DMS 273 treated with DMSO at 0.1 percent for 48 hours (cell line): ENCODE measurements around the gene KLK15.

Experiments used
- DNase-seq: peaks from one replicate; lab custom pipeline; 2025; lab: John Stamatoyannopoulos, UW

KLK15 gene

DNA sequence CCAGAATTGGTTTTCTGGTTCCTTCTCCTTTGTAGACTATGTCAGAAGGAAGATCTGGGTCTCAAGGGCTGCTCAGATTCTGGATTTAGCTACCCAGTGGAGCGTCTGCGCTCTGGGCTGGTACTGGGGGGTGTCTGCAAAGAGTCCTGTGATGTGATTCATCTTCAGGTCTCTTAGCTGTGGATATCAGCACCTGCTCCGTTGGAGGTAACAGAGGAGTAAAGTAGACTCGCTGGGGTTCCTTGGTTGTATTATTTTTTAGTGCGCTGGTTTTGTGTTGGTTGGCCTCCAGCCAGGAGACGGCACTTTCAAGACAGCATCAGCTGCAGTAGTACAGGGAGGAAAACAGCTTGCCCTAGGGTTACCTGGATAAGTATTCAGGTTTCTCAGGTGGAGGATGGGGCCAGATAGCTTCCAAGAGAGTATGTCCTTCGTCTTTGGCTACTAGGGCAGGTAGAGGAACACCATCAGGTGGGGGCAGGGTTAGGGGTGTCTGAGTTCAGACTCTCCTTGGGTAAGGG lies 10.4 kb upstream of the KLK15 start:
- no peak for DNase-seq

- no peak for DNase-seq
These were observed 9.8 kb upstream of the KLK15 start for GRCh38 chr19:50843205-50843604.

DNA sequence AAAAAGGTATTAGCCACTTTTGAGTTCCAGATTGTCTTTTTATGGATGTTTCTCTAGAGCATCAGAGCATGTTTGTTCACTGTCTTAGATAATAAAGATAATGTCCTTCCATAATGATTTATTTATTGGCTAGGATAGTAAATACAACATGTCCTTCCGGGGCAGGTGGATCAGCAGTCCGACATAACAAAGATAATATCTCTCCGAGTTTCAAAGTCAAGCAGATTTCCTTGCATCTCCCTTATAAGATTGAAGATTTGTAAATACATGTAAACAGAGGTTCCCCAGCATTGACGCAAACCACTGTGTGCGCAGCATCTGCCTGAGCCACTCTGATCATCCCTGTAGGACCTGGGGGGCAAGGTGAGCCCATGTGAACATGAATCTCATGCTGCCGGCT lies 8.8 kb upstream of the KLK15 start:
- DNase-seq = no peak

- no peak for DNase-seq
These were observed 6.6 kb upstream of the KLK15 start for GRCh38 chr19:50839712-50840655.

DNA sequence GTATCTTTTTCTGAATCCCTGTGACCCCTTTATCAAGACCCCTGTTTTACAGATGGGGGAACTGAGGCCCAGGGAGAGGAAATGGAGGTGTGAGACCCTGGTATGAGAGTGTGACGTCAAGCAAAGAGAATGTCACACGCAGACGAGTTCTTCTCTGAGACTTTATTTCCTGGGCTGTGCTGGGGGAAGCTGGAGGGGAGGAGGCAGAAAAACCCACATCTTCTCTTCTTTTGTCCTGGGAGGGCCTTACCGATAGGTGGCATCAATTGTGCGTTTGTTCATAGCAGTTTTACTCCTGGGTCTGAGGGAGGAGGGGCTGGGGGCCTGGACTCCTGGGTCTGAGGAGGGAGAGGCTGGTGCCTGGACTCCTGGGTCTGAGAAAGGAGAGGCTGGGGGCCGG lies 4.9 kb upstream of the KLK15 start:
- DNase-seq = no peak

DNA sequence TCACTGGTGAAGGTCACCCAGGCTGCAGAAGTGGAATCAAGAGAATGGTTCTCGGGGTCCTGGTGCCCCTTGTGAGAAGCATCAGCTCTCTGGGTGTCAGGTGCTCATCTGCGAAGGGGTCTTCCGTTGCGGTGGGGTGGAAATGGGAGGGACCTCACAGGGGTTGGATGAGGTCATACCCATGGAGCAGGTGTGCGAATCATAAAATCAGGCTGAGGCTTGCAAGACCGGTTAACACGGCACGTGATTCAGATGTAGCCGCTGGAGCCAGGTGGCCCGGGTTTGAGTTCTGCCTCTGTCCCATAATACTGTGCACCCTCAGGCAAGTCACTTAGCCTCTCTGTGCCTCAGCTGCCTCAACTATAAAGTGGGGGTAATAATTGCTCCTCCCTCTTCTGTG lies 3.9 kb upstream of the KLK15 start:
- DNase-seq = no peak

DNA sequence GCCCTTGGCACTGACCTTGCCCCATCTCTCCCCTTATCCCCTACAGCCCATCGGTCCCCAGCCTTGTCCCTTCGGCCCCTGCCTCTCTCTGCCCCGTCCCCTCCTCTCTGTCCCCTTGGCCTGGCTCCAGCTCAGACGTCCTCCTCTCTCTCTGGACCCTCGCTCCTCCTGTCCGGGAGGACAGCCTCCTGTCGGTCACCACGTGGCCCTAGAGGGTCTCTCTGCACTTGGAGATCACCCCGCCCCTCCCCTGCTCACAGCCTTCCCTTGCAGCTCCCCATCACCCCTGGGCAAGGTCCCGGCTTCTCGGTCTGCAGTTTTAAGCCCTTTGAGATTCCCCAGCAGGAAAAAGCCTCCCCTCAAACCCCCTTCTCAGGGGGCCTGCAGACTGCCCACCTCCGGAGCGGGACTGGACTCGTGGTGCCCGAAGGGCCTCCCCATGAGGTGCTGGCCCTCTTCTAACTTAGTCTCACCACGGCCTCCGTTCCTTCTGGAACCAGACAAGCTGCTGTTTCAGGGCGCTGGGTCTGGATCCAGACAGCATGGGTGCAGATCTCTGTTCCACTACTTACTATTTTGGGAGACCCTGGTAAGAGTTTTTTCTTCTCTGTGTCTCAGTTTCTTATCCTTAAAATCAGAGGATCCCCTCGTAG lies 3.3 kb upstream of the KLK15 start:
- DNase-seq = no peak

GRCh38 chr19:50835785-50836542 lies 2.6 kb upstream of the KLK15 start:
- DNase-seq = no peak

- no peak for DNase-seq
These were observed 1.9 kb upstream of the KLK15 start for GRCh38 chr19:50835103-50835784.

GRCh38 chr19:50833802-50834167 lies 411 bp upstream of the KLK15 start:
- DNase-seq = no peak

DNA sequence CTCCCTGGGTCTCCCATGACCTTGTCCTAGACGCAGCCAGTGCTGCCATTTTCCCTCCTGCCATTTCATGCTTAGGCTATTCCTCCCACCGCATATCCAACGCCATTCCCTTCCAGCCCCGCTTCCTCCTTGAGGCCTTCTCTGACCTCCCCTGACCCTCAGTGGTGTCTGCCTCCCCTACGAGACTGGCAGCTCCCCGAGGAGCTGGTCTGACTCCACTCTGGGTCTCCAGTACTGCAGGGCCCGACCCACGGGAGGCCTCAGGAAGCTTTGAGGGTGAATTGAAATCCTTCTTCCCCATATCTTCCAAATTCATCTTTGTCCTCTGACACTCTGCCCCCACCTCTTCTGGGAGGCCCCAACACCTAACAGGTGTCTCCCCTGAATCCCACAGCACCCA lies 708 bp downstream of the KLK15 start:
- DNase-seq = no peak

DNA sequence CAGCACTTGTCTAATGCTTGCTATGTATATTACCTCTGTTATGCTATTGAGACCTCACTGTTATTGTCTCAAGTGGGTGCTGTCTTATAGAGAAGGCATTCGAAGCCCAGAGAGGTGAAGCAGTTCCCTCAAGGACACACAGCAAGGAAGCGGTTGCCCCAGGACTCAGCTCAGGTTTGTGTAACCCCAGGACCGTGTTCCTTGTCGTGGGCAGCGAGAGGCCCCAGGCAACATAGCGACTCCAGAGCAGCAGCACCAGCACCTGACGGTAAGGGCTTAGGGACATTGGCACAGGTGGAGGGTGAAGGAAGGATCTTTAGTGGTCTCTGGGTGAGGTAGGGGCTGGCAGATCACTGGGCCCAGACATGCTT lies 2.4 kb downstream of the KLK15 start:
- DNase-seq = no peak

DNA sequence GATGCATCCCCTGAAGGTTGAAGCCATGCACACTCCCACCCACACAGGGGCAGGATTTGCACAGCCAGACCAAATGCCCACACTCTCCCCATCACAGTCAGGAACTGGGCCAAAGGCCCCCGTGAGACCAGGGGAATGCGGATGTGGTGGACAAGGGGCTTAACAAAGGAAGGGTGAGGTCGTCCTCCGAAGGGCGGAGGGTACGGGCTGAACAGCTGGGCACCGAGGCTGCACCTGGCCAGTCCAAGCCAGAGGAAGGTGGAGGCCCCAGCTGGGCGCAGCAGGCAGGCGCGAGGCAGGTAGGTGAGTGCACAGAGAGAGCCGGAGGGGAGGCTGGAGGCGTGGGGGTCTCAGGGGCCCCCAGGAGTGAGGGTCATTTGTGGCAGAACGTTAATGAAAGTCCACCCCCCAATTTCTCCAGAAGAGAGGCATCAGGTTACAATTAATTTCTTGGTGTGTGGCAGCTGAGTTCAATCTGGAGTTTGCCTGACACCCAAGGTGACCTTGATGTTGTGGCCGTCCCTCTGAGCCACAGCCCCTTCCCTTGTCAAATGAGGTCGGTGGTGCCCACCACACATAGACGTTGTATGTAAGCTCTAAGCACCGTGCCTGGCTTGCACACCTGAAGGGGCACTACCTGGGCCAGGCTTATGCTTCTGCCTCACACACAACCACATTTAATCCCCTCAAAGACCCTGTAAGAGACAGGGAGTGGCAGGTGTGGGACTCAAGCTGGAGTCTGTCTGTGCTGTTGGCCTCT lies 2.9 kb downstream of the KLK15 start:
- no peak for DNase-seq

GRCh38 chr19:50829801-50830200 lies 3.6 kb downstream of the KLK15 start:
- DNase-seq = no peak

- DNase-seq = no peak
These were observed 5.9 kb downstream of the KLK15 start for GRCh38 chr19:50827476-50827875.

DNA sequence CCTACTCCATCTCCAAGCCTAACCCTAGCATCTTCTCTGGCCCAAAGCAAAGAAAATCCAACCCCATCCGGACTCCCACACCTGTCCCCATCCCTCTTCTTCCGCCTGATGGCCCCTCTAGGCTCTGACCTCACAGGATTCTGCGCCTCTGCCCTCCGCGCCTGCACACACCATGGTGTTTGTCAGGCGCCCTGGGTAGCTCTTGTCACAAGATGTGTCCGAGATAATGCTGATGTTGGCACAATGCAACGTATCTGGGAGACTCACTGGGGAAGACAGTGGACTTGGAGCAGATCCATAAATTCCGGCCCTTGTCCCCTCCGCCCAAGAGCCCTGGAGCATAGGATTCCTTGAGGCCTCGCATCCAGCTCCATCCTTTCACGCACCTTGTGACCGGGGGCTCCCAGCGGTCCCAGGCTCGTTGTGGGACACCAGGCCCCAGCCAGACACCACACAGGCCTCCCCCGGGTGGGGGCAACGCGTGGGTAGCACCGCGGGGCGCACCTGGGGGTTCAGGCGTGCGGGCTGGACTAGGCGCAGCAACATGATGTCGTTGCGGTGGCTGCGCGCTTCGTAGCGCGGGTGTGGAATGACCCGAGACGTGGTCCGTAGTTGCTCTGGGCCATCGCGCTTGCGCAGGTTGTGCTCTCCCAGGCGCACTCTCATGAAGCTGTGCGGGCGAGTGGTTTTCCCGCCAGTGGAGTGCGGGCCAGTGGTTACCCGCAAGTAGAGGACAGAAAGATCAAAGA lies 6.7 kb downstream of the KLK15 start:
- DNase-seq = no peak

DNA sequence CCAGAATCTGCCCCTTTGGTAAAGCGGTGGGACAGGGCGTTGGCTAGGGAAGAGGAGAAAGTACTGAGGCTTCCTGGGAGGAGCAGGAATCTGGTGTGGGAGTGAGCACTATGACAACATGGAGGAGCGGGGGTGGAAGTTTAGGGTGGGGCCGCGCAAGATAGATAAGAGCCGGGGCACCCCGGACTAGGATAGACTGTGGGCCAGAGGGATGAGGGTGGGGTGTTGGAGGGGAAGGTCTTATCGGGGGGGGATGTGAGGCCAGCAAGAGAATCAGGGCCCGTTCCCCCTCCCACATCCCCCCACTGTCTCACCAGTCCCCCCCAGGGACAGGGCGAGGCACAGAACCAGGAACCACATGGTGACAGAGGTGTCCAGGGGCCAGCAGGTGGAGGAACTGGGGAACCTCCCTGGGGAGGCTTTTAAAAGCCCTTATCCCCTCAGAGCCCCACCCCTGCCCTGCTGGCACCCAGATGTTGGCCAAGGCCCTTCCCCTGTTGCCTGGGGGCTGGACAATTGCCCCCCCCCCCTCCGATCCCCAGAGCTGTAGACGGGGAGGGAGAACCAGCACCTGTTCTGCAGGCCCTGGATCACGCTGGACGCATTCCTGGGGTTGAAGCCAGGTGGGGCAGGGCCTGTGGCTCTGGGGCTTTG lies 9.9 kb downstream of the KLK15 start, which contains the start of gene KLK1:
KLK1 (minus strand) TSS at position 399 of the 654 bp plus-strand sequence; CDS start at position 360, 39 bp downstream.
- DNase-seq = no peak

DNA sequence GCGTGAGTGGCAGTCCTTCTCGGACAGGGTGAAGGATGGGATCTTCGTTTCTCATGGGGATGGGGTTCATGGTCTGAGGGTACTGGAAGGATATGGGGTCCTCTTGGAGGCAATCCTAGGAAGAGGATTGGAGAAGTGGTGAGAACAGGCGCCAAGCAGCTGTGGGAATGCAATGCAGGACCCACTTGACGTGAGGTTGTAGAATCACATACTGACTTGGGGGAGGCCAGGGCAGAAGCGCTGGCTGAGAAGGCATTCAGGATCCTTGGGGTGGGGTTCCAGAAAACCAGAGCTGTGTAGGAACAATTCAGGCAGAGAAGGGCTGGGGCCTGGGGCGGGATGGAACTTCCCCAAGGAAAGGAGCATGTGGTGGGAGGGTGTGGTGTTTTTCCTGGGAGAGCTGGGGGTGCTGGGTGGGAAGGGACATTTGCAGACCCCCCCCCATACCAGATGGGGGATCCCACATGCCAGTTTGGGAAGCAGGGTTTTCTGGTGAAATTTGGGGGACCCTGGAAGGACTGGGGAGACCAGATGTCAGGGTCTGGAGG lies 10.6 kb downstream of the KLK15 start:
- no peak for DNase-seq

GRCh38 chr19:50821622-50822021 lies 11.8 kb downstream of the KLK15 start:
- no peak for DNase-seq

- no peak for DNase-seq
These were observed 12.1 kb downstream of the KLK15 start for GRCh38 chr19:50821248-50821612.
